Omental fat pad (tissue), 4 donors: Measurements from ENCODE around the gene MAPK12. TPM values are rescaled to one million over a fixed set of nuclear protein-coding genes. Genes with fewer than 3 reads are reported as not detected.

Source experiments
- ATAC-seq: fragments of 150-250 bp; one replicate; pipeline ENCODE4 v1.9.1; 2016; ENCODE audit warnings: mild to moderate bottlenecking, moderate library complexity; ENCODE audit not compliant: low FRiP score
- DNase-seq: peaks from one replicate; pipeline ENCODE4 v3.0.0-alpha.2; 2019; ENCODE audit warnings: low spot score
- CTCF ChIP-seq, 3 donors: fragments of 450-650 bp; IDR thresholded peaks; one replicate each; pipeline ENCODE4 v1.5.1; 2016 to 2017; ENCODE audit warnings: antibody characterized with exemption in 3 of 3, mild to moderate bottlenecking in 3 of 3, moderate library complexity in 2 of 3
- total RNA-seq, 4 donors: library from RNA; depleted of rRNA; stranded (reverse); fragments of >200 nt; gene quantifications; one replicate each; pipeline ENCODE4 v1.1.0, GENCODE V29; 2016

The MAPK12 gene
- total RNA-seq, 4 donors from 2014 or later: 7.9 to 31.1 (median 17.8) TPM

GRCh38 chr22:50293441-50294318, 32.2 kb upstream of the MAPK12 start:
- ATAC-seq (peak; percentile 37), DNase-seq (no peak)
- no peak for TF ChIP-seq CTCF (IDR thresholded peaks at IDR 0.05)

GRCh38 chr22:50292643-50293440, 31.4 kb upstream of the MAPK12 start:
- TF ChIP-seq CTCF (IDR thresholded peaks at IDR 0.05): no peak
- peak; percentile 4 for ATAC-seq
- no peak for DNase-seq

- DNase-seq: no peak
Observed at GRCh38 chr22:50289942-50290630, 28.6 kb upstream of the MAPK12 start.

GRCh38 chr22:50289151-50289941, 27.9 kb upstream of the MAPK12 start:
- ATAC-seq: no peak
- TF ChIP-seq CTCF (IDR thresholded peaks at IDR 0.05): no peak
- DNase-seq: no peak

More at GRCh38 chr22:50289942-50290630, 28.6 kb upstream of the MAPK12 start:
- TF ChIP-seq CTCF (IDR thresholded peaks at IDR 0.05): no peak
- ATAC-seq: no peak

- no peak for DNase-seq
Observed at GRCh38 chr22:50287731-50288130, 26.2 kb upstream of the MAPK12 start.

More at GRCh38 chr22:50287731-50288130, 26.2 kb upstream of the MAPK12 start:
- ATAC-seq: no peak
- no peak for TF ChIP-seq CTCF (IDR thresholded peaks at IDR 0.05)
